K562 (cell line): ENCODE results near the gene SLC6A9. TPM values are rescaled to one million over a fixed set of nuclear protein-coding genes. Genes with fewer than 3 reads are reported as not detected.

Experiments
- BCL6 ChIP-seq: fragments of 250-450 bp; sonication (Bioruptor Pico); IDR thresholded peaks from 2 replicates; pipeline ENCODE4 v1.4.0; 2020
- CBFA2T2 ChIP-seq: fragments of 450-650 bp; conservative IDR thresholded peaks from 2 replicates; pipeline ENCODE4 v1.6.1; 2017; ENCODE audit warnings: mild to moderate bottlenecking
- CHD2 ChIP-seq: IDR thresholded peaks from 2 replicates; pipeline ENCODE4 v1.6.1; 2011; ENCODE audit warnings: low read depth, low read length
- CSDE1 ChIP-seq, 2 experiments: fragments of 450-650 bp; IDR thresholded peaks; 2 replicates each; pipeline ENCODE4 v1.6.1; 2016; ENCODE audit warnings: mild to moderate bottlenecking in 1 of 2
- DPF2 ChIP-seq: fragments of 450-650 bp; IDR thresholded peaks from 2 replicates; pipeline ENCODE4 v1.6.1; 2016
- FOSL1 ChIP-seq: fragments of 200-800 bp; sonication (Bioruptor generic); conservative IDR thresholded peaks from 2 replicates; pipeline ENCODE4 v1.6.1; 2016; ENCODE audit warnings: missing genetic modification characterization, missing compliant biosample characterization
- HLTF ChIP-seq: fragments of 450-650 bp; IDR thresholded peaks from 2 replicates; pipeline ENCODE4 v1.6.1; 2016
- MTA2 ChIP-seq: fragments of 450-650 bp; IDR thresholded peaks from 2 replicates; pipeline ENCODE4 v1.6.1; 2016; ENCODE audit warnings: low read depth
- NCOR1 ChIP-seq: fragments of 450-650 bp; IDR thresholded peaks from 2 replicates; pipeline ENCODE4 v1.6.1; 2016; ENCODE audit warnings: mild to moderate bottlenecking, moderate library complexity
- RAD51 ChIP-seq: fragments of 450-650 bp; IDR thresholded peaks from 2 replicates; pipeline ENCODE4 v1.7.1; 2016; ENCODE audit warnings: low read depth, mild to moderate bottlenecking, borderline replicate concordance
- RBFOX2 ChIP-seq: fragments of 200-400 bp; formaldehyde crosslinking; IDR thresholded peaks from 2 replicates; pipeline ENCODE4 v1.6.1; 2017; ENCODE audit warnings: low read depth, mild to moderate bottlenecking, low read length, moderate library complexity
- RFX5 ChIP-seq: IDR thresholded peaks from 2 replicates; pipeline ENCODE4 v1.6.1; 2011; ENCODE audit warnings: low read depth, mild to moderate bottlenecking, improper control_type of control experiment, low read length
- SAFB2 ChIP-seq: fragments of 200-400 bp; formaldehyde crosslinking; IDR thresholded peaks from 2 replicates; pipeline ENCODE4 v1.6.1; 2018; ENCODE audit warnings: borderline replicate concordance, low read length, low read depth, moderate library complexity; ENCODE audit not compliant: severe bottlenecking
- SMARCA5 ChIP-seq: fragments of 450-650 bp; IDR thresholded peaks from 2 replicates; pipeline ENCODE4 v1.6.1; 2016
- SMC3 ChIP-seq: conservative IDR thresholded peaks from 2 replicates; pipeline ENCODE4 v1.6.1; 2011; ENCODE audit warnings: low read depth, low read length, improper control_type of control experiment; ENCODE audit not compliant: insufficient read depth
- SNRNP70 ChIP-seq: fragments of 200-400 bp; formaldehyde crosslinking; optimal IDR thresholded peaks from 2 replicates; pipeline ENCODE3; 2017; ENCODE audit warnings: low read depth, low read length
- SRSF7 ChIP-seq: fragments of 200-400 bp; formaldehyde crosslinking; optimal IDR thresholded peaks from 2 replicates; pipeline ENCODE3; 2017; ENCODE audit warnings: mild to moderate bottlenecking, low read depth, low read length
- THRAP3 ChIP-seq: fragments of 450-650 bp; IDR thresholded peaks from 2 replicates; pipeline ENCODE4 v1.6.1; 2016; ENCODE audit warnings: mild to moderate bottlenecking, inconsistent platforms, borderline replicate concordance
- ZBTB43 ChIP-seq: sonication (generic); formaldehyde crosslinking; IDR thresholded peaks from 2 replicates; pipeline ENCODE4 v1.8.0; 2023; ENCODE audit warnings: mild to moderate bottlenecking, missing genetic modification reagents
- ZBTB5 ChIP-seq: fragments of 450-650 bp; IDR thresholded peaks from 2 replicates; pipeline ENCODE4 v1.6.1; 2017; ENCODE audit warnings: antibody characterized with exemption
- ZNF217 ChIP-seq: sonication (generic); formaldehyde crosslinking; IDR thresholded peaks from 2 replicates; pipeline ENCODE4 v1.8.0; 2022; ENCODE audit warnings: mild to moderate bottlenecking, missing genetic modification reagents
- ZNF224 ChIP-seq: sonication (generic); formaldehyde crosslinking; IDR thresholded peaks from 2 replicates; pipeline ENCODE4 v1.8.0; 2022; ENCODE audit warnings: mild to moderate bottlenecking, missing genetic modification reagents
- ZNF23 ChIP-seq: fragments of 250-450 bp; sonication (Bioruptor Pico); IDR thresholded peaks from 2 replicates; pipeline ENCODE4 v1.4.0; 2020; ENCODE audit warnings: mild to moderate bottlenecking
- ZNF3 ChIP-seq: fragments of 250-450 bp; sonication (Bioruptor Pico); IDR thresholded peaks from 2 replicates; pipeline ENCODE4 v1.5.0; 2021; ENCODE audit warnings: mild to moderate bottlenecking, moderate library complexity
- polyA plus RNA-seq, 8 experiments: library from polyadenylated mRNA; depleted of rRNA in 4 of 8; stranded (reverse) in 5 of 8; unstranded in 3 of 8; fragments of >200 nt; fragmentation: Nextera tagmentation in 2 of 8; fragmentation: Illumina TruSeq in 1 of 8; extraction: Ambion mirVana in 2 of 8; extraction: Trizol in 1 of 8; gene quantifications; 2 replicates each; pipeline versions ENCODE4 v1.2.1 to v1.2.3, GENCODE V29; 2011 to 2014; ENCODE audit warnings: inconsistent platforms in 1 of 8, missing spikeins in 1 of 8
- total RNA-seq, 7 experiments: library from RNA; depleted of rRNA in 6 of 7; stranded (reverse); fragments of >200 nt in 6 of 7; fragmentation: Illumina TruSeq in 2 of 7; extraction: Trizol in 2 of 7; gene quantifications; 2 replicates each; pipeline versions ENCODE4 v1.2.1 to v1.2.3, GENCODE V29; 2011 to 2021; ENCODE audit warnings: low replicate concordance in 1 of 7
- TF ChIP-seq, protein P1 (sequence below): fragments of 450-650 bp; IDR thresholded peaks from 2 replicates; pipeline ENCODE4 v1.7.1; 2018; ENCODE audit warnings: mild to moderate bottlenecking, low read depth; ENCODE audit not compliant: partially characterized antibody

The SLC6A9 gene
- total and polyA plus RNA-seq, 9 of the 15 experiments (the other 6 are each of a cell fraction or from before 2014, with no cell fraction given), result 0.17 to 18.7 (median 2.9) TPM

DNA sequence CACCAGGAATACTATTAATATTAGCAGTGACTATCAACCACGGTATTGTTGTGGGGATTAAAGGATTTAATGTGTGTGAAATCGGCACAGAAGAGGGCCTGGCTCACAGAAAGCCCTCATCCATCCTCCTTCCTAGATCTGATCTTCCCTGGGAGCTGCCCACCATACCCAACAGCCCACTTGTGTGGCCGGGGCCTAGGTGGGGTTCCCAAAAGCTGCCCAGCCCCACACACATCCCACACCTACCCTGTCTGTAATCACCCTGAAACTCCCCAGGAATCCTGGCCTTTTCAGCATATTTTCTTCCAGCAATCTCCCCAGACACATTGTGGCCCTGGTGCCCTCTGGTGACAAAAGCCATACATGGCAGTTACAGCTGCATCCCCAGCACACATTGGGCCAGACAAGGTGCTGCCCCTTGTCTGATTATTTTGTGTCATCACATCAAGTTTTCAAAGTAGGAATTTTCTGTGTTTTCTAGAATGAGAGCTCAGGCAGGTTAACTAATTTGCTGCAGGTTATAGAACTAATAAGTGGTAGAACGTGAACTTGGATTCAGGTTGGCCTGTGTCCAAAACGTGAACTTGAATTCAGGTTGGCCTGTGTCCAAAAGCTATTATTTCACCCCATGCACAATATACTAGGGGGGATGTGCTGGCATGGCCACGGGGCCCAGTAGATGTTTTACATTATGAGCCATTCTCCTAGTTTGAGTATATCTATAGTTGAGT, 5.3 kb upstream of the SLC6A9 start (continued):
- TF ChIP-seq ZNF23 (CRISPR knock-in tag), result no peak
- no peak for TF ChIP-seq BCL6 (CRISPR knock-in tag)
- no peak for TF ChIP-seq RFX5
- no peak for TF ChIP-seq CHD2
- TF ChIP-seq ZBTB43 (CRISPR knock-in tag), result no peak; the same call in 1 of the 2 replicates
- TF ChIP-seq CBFA2T2, result peak; percentile 77
- no peak for TF ChIP-seq SRSF7
- peak; percentile 80; the same call in 1 of the 2 replicates for TF ChIP-seq SMARCA5
- TF ChIP-seq, protein P1, sequence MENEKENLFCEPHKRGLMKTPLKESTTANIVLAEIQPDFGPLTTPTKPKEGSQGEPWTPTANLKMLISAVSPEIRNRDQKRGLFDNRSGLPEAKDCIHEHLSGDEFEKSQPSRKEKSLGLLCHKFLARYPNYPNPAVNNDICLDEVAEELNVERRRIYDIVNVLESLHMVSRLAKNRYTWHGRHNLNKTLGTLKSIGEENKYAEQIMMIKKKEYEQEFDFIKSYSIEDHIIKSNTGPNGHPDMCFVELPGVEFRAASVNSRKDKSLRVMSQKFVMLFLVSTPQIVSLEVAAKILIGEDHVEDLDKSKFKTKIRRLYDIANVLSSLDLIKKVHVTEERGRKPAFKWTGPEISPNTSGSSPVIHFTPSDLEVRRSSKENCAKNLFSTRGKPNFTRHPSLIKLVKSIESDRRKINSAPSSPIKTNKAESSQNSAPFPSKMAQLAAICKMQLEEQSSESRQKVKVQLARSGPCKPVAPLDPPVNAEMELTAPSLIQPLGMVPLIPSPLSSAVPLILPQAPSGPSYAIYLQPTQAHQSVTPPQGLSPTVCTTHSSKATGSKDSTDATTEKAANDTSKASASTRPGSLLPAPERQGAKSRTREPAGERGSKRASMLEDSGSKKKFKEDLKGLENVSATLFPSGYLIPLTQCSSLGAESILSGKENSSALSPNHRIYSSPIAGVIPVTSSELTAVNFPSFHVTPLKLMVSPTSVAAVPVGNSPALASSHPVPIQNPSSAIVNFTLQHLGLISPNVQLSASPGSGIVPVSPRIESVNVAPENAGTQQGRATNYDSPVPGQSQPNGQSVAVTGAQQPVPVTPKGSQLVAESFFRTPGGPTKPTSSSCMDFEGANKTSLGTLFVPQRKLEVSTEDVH, result no peak
- TF ChIP-seq NCOR1, result no peak; the same call in 1 of the 2 replicates
- TF ChIP-seq SAFB2, result no peak
- TF ChIP-seq RBFOX2, result no peak
- peak; percentile 36 for TF ChIP-seq MTA2
- TF ChIP-seq ZNF3 (CRISPR knock-in tag), result no peak
- no peak for TF ChIP-seq CSDE1 (IDR thresholded peaks at IDR 0.05)
- no peak for TF ChIP-seq ZNF217 (CRISPR knock-in tag)
- no peak for TF ChIP-seq DPF2
- no peak for TF ChIP-seq RAD51
- no peak for TF ChIP-seq ZNF224 (CRISPR knock-in tag)
- peak; percentile 94 for TF ChIP-seq SMC3
- TF ChIP-seq SNRNP70, result no peak
- peak; percentile 12; the same call in 1 of the 2 replicates for TF ChIP-seq FOSL1 (tag)
- no peak for TF ChIP-seq ZBTB5
- TF ChIP-seq HLTF, result no peak
- no peak for TF ChIP-seq THRAP3
